GM12873 (cell line): Measurements from ENCODE around the gene LYG2.

ENCODE experiments used
- CTCF ChIP-seq: IDR thresholded peaks from 2 replicates; pipeline ENCODE4 v1.5.1; 2012; ENCODE audit warnings: low read depth, mild to moderate bottlenecking, moderate library complexity, low read length, control low read depth; ENCODE audit not compliant: insufficient read depth; ENCODE audit errors: missing control alignments

Gene LYG2

GRCh38 chr2:99275882-99276281 is 20.4 kb upstream of the LYG2 start:
- TF ChIP-seq CTCF = no peak

- TF ChIP-seq CTCF = no peak
Measured at GRCh38 chr2:99261242-99261641, 5.8 kb upstream of the LYG2 start.

GRCh38 chr2:99260184-99260583 is 4.7 kb upstream of the LYG2 start:
- TF ChIP-seq CTCF = no peak

GRCh38 chr2:99259465-99259864 is 4.0 kb upstream of the LYG2 start:
- TF ChIP-seq CTCF = no peak

GRCh38 chr2:99256677-99257076 is 1.2 kb upstream of the LYG2 start:
- TF ChIP-seq CTCF = no peak

GRCh38 chr2:99249951-99250350 is 5.5 kb downstream of the LYG2 start:
- TF ChIP-seq CTCF = no peak

- TF ChIP-seq CTCF = no peak
Measured at GRCh38 chr2:99242151-99242550, 13.3 kb downstream of the LYG2 start.
